ENCODE results near the gene OGFRL1.

DNA sequence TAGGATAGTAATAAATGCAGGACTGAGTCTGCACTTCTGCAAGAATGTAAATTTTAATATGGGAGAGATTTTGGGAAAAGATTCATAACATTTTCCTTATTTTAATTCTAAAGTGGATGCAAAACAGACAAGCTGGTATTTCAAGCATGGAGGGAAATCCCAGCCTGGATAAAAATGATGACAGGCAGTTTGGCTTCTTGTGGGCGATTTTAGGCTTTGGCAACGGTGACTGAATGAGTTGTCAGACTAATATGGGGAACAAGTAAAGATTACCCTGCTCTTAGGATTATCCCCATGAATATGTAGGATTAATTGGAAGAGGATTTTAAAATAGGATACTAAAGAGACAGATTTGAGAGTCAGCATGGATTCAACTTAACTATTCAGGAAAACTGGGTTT is 21.0 kb downstream of the OGFRL1 start:
- TF ChIP-seq SRSF1 (IDR thresholded peaks at IDR 0.05; ENCODE audit: low read depth, low read length): no peak
- TF ChIP-seq SIRT6 (IDR thresholded peaks at IDR 0.05; ENCODE audit: low read depth, low read length): no peak
- TF ChIP-seq CTBP1 (IDR thresholded peaks at IDR 0.05; ENCODE audit: borderline replicate concordance): no peak
- no peak for TF ChIP-seq RFX5 (IDR thresholded peaks at IDR 0.05; ENCODE audit: low read depth, low read length)
- TF ChIP-seq MAZ (CRISPR knock-in tag; conservative IDR thresholded peaks at IDR 0.05 in 1 of 2, IDR thresholded peaks at IDR 0.05 in 1 of 2): no peak
- no peak for TF ChIP-seq HDAC2 (IDR thresholded peaks at IDR 0.05)
- no peak for TF ChIP-seq POLR2A (conservative IDR thresholded peaks at IDR 0.05)
- TF ChIP-seq PCBP1 (IDR thresholded peaks at IDR 0.05; ENCODE audit: low read depth, low read length, poor library complexity, severe bottlenecking): no peak
- TF ChIP-seq POLR2G (IDR thresholded peaks at IDR 0.05; ENCODE audit: low read depth, low read length): no peak
- TF ChIP-seq TAF7 (tag; IDR thresholded peaks at IDR 0.05): no peak
